Stimulated activated CD4-positive, alpha-beta T cell treated with anti-CD3 and anti-CD28 coated beads, TNF-alpha, amount 100 ng/mL, for 24 hours (primary cell): ENCODE results near the gene ADAMTS5.

ENCODE experiments used
- DNase-seq, 3 experiments: peaks; one replicate each; pipeline ENCODE4 v3.0.0-alpha.2; 2020; ENCODE audit warnings: low read depth in 3 of 3

The ADAMTS5 gene

DNA sequence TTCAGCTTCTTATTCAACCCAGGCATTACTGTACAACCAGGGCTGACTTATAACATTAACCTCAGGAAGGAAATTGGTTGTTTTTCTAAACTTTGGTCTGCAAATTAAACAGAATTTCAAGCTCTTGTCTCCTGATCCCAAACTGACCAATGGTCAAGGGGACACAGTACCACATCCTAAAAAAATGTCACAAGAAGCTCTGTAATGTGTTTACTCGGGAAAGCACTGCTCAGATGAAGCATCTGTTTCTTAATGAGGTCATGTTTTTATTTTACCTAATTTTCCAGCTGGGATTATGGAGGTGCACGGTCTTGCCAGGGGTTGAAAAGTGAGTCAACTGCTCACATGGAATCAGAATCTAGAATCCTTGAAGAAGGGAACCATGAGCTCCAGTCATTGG lies 18.7 kb downstream of the ADAMTS5 start:
- no peak for DNase-seq

DNA sequence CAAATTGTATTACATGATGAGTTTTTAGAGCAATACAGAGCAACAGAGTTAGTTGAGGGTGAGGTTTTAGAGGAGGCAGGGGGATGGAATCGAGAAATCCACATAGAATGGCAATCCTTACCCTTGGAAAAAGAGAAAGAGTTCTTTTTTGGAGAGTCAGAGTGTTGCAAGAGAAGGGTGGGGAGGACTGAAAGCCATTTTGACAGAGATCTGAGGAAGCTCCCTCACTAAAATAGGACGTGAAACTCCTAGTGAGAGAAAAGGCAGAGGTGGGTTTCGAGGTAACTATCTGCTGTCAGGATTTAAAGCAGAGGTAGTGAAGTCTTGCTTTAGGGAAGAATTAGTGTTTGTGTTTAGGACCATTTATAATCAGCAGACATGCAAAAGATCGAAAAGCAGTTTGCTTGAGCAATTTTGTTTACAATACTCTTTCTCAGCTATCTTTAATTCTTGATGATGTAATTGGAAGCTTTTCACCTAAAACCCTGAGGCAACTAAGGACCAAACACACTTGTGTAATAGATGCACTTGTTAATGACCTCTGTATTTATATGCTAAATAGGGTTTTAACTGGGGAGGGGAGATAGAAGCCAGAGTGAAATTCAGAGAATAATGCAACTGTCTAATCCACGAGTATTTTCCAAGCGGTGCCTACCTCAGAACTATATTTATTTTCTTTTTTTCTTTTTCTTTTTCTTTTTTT lies 20.0 kb downstream of the ADAMTS5 start:
- DNase-seq = no peak

DNA sequence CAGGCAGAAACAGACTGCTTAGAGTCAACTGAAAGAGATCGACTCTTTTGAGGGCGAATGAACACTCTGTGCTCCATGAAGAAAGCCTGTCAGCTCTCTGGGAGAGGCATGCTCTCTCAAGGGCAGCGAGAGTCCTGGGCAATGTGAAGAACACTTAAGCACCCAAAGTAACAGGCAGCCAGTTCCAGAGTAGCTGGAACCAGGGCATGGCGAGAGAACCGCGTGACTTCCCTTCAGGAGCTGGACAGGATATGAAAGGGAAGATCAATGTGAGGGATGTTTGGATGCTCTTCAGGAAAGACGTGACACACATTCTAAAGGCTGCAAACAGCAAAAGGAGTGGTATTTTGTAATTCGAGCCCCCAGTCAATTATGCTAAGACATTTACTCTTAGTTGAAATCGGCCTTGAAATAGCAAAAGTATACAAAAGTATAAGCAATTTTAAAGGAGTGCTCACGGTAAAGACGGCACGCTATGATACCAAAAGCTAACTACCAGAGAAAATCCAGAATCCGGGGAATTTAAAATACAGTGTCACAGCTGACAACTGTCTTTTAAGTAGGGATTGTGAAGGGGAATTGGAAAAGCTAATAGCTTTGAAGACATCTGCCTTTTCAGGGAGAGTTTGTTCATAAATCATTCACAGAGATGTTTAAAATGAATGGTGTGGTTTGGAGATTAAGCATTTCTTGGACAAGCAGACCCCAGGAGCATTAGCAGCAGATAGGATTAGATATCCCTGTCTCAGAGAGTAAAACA lies 20.8 kb downstream of the ADAMTS5 start:
- DNase-seq = no peak

DNA sequence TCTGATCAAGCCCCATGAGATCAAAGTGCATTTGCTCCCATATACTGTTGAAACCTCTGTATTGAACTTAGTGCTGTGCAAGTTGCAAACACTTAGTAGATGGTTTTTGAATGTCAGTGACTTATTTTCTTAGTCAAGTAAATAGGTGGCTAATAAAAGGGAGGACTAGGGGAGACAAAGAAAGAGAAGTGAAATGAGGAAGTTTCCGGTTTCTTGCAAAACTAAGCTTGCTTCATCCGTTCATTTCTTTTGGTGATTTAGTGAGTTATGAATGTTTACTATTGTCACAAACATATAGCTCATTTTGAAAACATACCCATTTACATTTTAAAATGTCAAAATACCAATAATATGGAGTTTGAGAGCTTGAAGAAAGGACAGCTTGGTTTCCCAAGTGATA lies 23.0 kb downstream of the ADAMTS5 start:
- no peak for DNase-seq

DNA sequence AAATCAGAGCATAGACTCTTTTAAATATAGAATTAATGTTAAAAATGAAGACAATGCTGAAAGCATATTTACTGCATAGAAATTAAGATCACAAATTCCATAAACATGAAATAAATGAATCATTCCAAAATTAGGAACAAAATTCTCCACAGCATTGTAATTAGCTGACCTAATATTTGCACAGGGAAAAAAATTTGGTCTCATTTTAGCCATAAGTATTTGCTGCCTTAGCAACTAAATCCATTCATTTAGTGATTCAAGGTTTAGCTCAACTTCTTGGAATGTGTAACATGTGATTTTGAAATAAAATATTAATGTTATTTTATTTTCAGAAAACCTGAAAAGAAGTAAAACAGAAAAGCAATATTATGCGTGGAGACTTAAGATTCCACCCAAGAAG lies 25.5 kb downstream of the ADAMTS5 start:
- no peak for DNase-seq

DNA sequence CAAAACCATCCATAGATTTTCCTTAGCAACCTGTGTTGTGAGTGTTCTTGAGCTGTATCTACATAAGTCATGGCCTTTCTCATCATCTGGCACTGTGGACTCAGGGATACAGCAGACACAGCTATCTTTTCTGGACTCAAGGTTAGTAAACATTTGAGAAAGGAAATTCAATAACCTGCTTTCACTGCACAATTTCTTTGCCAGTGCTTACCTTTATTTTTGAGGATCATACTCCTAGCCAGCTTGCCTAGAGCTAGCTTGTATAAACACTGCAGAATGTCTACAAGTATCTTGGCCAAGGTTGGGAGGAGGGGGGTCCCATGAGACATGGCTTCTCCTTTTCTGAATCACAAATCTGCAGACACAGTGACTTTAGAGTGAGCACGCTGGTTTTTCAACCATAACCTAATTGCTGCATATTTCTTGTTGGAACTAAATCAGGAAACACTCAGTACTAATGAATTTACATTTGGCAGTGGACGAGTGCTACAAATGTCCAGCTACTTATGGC lies 27.2 kb downstream of the ADAMTS5 start:
- no peak for DNase-seq

DNA sequence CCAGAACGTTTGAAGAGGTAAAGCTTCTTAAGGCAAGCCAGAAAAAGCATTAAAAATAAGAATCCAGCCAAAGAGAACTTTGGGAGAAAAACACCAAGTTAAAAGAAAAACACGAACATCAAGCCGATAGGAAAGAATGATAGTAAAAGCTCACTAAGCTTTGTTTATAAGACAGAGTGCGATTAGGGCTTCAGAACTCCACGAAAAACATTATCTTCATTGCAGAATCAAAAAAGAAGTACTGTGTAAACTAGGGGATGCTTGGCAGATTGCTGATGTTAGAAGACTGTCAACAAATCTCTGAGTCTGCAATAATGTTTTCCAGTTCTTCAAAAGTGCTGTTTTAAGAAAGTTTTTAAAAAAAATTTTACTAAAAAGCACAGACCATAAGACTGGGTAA lies 30.2 kb downstream of the ADAMTS5 start:
- no peak for DNase-seq

DNA sequence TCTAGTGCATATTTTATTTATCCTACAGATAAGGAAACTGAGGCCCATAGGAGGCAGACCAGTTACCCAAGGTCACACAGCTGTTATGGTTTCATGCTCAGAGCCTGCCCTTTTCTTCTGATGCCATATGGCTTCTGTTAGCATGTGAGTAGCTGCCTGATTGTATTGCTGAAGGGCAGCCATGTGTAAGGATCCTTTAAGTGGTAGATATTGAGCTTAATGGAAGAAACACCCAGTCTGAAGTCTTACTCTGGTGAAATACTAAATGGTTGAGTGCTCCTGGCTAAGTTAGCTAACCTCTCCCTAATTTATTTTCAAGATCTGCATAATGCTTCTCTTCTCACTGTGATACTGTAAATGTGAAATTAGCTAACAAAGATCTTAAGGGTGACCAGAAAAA lies 30.9 kb downstream of the ADAMTS5 start:
- DNase-seq = no peak

DNA sequence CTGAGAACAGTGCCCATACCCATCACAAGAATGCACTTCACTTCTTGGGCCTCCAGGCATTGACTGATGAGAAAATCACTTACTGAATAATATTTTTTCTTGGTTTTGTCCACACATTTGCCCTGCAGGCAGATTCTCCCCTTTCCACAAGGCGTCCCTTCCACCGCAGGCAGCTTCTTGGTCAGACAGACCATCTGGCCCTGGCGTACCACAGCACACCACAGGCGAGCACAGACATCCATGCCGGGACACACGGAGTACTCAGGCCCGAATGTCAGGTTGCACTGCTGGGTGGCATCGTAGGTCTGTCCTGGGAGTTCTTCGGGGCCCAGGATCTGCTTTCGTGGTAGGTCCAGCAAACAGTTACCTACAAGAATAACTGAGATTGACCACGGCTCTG lies 32.5 kb downstream of the ADAMTS5 start:
- no peak for DNase-seq

DNA sequence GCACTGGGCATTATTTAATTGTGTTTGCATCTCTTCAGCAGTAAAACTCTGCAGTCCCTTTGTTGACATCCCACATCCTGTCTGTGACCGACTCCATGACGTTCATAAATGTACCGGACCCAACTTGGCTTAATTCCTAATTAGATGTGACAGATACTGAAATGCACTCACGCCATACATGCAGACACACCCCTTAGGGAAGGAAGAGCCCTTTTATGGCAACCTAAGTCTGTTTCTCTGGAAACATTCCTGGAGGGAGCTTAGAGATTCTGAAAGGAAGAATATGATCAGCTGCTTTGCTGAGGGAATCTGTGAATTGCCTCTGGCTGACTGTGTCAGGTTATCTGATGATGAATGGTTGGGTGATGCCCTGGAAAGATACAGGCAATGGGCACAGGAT lies 33.4 kb downstream of the ADAMTS5 start:
- no peak for DNase-seq

DNA sequence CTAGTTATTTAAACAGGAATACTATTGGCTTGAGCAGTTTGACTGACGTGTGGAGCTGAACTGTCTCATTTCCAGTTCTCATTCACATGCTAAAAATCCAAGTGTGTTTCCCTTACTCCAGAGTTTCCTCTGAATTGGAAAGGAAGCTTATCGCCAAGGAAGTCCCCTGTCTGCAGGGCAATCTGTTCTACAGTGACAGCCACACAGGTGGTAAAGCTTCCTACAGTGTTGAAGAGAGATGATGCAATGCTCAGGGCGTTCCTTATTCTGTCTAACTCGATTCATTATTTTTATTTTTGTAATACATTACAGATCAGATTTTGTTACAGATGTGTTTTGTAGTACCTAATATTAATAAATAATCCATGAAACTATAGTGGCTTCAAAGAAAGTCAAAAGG lies 41.3 kb downstream of the ADAMTS5 start:
- DNase-seq = no peak

DNA sequence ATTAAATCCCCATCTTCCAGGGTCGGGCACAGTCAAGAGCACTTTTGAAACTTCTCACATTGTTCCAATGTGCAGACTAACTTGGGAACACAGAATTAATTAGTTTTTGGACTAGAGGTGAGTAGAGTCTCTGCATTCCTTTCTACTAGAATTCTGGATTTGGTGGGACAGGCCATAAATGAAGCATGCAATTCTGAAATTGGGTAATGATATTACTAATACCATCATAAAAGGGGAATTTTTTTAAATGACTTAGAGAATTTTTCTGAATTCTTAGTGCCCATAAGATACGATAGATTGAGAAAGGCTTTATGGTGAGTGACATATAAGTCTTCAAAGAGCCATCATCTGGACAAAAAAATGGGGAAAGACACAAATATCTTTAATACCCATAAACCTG lies 41.8 kb downstream of the ADAMTS5 start:
- no peak for DNase-seq

DNA sequence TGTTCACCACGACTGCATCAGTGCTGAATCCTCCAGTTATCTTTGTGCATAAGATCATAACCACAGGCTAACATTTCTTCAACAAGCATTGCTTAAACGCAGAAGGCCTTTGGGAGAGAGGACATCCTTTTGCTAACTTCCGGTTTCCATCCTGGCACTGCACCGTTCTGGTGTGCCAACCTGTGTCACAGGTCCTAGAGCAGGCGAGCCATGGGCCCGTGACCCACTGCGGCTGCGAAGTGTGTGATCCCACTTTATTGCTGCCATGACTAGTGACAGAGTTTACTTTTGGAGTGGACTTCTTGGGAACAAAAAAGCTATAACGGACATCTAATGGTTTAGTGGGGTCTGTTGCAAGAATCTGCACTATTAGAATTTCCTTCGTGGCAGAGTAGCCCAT lies 42.9 kb downstream of the ADAMTS5 start:
- DNase-seq = no peak

DNA sequence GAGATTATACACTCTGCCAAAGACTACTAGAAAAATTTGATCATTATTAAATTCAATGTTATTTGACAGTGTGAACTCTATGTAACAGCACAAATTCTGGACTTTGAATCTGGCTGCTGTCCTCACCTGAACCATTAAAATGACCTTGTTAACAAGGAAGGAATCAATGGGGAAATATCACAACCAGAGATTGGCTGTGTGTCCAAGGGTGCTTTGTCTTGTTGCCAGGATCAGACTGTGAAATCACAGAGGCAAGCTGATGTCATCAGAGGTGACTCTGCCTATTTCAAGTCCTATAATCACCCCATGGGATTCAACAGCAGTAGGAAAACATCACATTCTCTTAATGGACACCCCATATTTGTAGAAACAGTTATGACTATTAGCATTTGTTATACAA lies 46.8 kb downstream of the ADAMTS5 start:
- no peak for DNase-seq

DNA sequence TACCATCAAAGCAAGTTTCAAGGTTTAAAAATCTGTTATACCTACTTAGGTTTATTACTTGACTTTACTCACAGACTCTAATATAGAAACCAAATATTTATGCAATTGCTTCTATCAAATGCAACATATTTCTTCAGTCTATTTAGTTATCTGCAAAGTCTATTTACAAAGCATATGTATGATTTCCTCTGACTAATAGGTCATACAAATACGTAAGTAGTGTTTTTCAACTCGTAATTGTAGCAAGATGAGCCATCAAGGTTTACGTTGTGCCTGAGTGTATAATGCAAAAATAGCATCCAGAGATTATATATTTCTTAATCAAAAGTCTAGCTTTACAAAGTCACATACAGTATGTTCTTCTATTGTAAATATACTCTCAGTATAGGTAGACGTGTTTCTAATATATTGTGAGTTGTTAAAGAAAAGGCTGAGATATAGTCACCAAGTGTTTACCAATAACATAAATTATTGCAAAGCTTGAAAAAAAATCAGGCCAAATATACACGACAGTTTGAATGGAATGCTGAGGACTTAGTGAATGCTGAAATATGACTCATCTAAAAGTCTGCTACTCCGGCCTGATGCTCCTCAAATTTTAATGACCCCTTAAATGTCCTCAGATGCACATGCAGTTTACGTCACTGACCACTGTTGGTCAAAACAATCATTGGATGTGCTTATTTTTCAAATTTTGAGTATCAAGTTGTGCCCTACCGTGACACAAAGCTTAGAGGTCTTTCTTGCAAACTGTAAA lies 48.4 kb downstream of the ADAMTS5 start:
- DNase-seq = no peak

DNA sequence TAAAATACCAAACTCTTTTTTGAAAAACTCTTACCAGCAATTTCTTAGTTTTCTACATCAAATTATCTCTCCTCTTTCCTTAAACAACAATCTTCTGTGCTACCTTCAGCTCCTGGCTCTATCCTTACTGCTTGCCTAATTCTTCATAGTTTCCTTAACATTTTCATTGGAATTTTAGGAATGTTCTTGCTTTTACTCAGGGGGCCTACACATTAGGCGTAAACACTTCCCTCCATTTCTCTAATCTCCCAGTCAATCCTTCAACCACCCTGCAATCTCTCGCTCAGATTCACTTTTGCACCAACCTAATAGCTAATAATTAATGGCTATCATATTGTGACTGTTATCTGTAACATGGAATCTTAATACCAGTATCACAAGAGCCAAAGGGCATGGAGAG lies 50.1 kb downstream of the ADAMTS5 start:
- no peak for DNase-seq

DNA sequence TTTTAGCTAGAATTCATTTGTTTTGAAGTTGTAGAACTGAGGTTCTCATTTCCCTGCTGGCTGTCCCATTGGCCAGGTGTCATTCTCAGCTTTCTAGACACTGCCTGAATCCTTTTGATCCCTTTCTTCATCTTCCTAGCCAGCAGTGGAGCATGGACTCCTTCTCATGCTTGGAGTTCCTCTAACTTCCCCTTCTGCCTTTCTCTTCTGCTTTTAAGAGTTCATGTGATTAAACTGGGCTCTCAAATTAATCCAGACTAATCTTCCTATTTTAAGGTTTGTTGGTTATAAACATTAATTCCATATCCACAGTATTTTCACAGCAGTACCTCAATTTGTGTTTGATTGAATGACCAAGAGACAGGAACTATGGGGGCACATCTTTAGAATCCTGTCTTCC lies 52.3 kb downstream of the ADAMTS5 start:
- no peak for DNase-seq

DNA sequence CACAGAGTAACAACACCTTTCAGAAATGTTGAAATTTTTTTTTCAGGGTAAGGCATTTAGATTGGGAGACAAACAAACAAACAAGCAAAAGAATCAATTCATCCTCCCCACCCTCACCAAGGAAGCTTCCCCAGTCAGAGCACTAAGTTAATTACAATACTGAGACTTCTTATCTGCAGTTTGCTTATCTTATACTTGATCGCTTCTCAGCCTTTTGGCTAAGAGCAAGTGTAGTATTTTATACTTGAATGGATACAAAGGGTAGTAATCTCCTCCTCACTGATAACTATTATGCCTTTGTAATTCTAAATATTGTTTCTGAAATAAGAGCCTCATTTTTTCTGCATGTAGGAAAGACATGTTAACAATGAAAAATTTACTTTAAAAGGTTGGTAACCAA lies 54.4 kb downstream of the ADAMTS5 start:
- no peak for DNase-seq

DNA sequence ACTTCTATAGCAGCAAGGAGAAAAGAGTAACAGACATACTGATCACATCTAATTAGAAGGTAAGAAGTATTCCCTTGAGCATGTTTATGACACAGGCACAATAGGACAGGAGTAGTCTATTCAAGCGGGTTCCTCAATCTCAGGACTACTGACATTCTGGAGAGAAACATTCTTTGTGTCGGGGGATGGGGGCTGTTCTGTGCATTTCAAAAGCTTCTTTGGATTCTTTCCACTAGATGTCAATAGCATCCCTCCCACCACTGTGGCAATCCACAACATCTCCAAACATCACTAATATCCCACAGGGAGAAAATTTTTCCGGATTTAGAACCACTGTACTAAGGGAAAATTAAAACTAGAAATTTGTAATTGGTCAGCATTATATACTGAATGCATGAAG lies 56.9 kb downstream of the ADAMTS5 start:
- no peak for DNase-seq

DNA sequence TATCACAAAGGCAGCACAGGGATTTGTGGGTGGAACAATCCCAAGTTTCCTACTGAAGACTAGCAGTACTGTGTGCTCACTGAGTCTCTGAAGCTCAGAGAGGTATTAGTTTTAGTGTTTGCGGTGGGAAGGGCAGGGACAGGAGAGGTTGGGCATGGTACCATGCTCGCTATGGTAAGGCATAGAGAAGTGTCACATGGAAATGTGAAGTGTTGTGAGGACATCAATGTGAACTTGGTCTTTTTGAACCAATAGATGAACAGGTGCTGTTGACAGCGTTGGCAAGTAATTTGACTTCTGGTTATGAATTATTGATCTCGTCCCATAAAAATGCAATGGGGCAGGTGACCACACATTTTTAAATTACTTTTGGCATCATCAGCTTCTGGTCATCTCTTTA lies 65.9 kb downstream of the ADAMTS5 start:
- no peak for DNase-seq

DNA sequence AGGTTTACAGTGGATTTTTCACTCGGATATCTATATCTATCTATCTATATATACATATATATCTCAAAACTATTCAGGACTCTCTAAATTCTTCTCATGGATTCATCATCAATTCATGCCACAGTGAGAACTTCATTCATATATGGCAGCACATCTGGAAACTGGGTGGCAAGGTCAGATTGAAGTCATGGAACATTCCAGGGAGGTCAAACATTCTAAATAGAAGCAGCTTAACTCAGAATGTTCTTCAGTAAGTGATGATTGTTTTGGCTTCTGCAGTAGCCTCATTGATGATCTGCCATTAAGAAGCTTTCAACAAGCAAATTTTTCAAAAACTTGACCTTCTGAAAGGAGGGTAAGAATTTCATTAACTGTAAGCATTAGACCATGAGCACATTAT lies 74.7 kb downstream of the ADAMTS5 start:
- no peak for DNase-seq

DNA sequence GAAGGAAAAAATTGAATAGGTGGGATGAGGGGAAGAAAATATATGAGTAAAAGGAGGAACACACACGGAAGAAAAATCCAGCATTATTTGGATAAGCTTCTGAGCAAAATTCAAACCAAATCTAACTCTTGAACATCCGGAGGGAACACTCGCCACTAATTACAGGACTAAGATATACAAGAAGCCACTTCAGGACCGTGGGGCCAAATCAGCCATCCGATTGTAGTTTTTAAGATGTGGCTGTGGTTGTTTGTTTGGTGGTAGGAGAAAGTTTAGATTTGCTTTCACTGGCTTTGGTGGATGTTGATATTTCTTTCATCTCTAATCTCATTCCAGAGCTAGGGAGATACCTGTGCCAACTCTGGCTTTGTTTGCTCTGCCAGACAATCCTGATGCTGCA lies 78.0 kb downstream of the ADAMTS5 start:
- DNase-seq = no peak

DNA sequence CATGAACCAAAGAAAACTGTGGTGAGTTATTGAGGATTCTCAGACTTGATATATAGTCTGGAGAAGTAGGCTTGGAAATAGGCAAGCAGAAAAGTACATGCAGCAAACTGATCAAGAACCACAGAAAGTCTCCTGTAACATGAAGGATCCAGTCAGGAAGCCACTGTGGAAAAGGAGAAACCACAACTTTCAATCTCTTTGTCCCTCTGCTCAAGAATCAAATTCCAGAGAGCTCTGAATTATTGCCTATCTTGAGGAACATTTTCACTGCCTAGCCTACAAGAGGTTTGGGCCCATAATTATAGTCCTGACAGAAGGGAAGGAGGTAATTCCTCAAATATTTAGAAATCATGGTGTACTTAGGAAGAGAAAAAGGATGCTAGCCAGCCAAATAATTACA lies 78.6 kb downstream of the ADAMTS5 start:
- DNase-seq = no peak
